ENCODE measurements around the gene FGFBP3.

FGFBP3 gene

DNA sequence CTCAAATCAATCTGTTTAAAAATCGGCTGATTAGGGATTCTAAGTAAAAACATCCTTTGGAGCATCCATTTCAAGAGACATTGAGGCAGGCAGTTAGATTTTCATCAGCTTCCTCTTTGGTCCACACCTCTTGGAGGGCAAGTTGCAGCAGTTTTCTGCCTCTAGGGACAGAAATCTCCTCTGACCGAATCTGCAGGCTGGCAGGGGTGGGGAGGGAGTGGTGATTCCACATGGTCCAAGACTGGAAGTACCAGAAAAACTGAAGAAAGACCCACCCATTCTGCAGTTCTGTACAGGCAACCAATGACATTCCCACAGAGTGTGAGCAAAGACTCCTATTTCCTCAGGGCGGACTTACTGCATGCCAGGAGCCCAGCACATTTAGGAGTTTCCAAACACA is 29.0 kb downstream of the FGFBP3 start:
- ChIA-PET CTCF (interaction anchor here (2.4 kb wide), 1 partner anchor 19 kb away, joined by 7 read pairs; no protein-coding TSS in a partner anchor), POLR2A (no interaction called here)
- no peak overlapping the region for H3K27ac ChIP-seq (ENCODE audit: insufficient read depth in 1 of 2, low read depth in 1 of 2, low read length in 2 of 2, poor library complexity in 1 of 2, severe bottlenecking in 2 of 2)
- no peaks in the 10 kb centered on the region for H3K36me3 ChIP-seq (ENCODE audit: control insufficient read depth in 4 of 4, insufficient read depth in 4 of 4, low read length in 3 of 4)
- no peaks in the 10 kb centered on the region for H3K27me3 ChIP-seq (replicated peaks in 2 of 5; ENCODE audit: control insufficient read depth in 4 of 5, insufficient read depth in 5 of 5, low read length in 4 of 5)
- 65% methylated on average over 3 of the region's 3 CpGs for WGBS (ENCODE audit: insufficient coverage)
- H3K4me1 ChIP-seq (ENCODE audit: control extremely low read depth in 1 of 4, control insufficient read depth in 4 of 4, insufficient read depth in 4 of 4, low read length in 3 of 4) = no peaks in the 10 kb centered on the region
- no peak for DNase-seq
- no peak overlapping the region for H3K4me3 ChIP-seq (ENCODE audit: control insufficient read depth in 1 of 7, extremely low read depth in 1 of 7, insufficient read depth in 4 of 7, low read depth in 2 of 7, low read length in 6 of 7)
- H3K9me3 ChIP-seq (ENCODE audit: control extremely low read depth in 1 of 5, control insufficient read depth in 4 of 5, insufficient read depth in 2 of 5, low read depth in 1 of 5, low read length in 4 of 5) = peaks cover 0 to 2% (median 0%) of the 10 kb centered on the region in 5 experiments

DNA sequence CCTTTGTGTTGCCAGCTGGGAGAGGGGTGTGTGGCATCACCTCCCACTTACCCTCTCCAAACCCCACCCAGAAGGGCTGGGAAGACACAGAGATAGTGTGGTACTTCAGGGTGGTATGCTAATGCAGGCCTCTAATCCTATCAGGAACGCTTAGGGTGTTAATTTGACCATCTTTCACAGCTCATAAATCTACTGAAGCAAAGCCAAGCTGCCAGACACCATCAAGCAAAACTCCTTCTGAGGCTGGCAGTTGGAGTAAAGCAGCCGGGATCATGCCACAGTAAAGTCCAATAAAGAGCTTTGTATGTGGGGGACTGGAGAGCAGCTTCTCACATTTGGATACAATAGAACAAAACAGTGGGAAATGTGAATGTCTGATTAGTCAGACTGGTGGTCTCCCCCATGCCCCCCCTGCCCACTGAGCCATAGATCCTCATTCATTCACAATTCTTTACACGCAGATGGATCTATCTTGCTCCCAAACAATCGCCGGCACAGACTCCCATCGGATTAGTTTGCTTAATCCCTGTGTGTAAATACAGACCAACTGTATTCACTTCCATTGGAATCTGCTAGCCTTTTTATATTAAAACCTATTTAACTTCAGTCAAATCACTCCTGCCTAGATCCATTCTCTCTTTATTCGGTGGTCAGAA is 29.6 kb downstream of the FGFBP3 start:
- ChIA-PET CTCF (interaction anchor here (2.4 kb wide), 1 partner anchor 19 kb away, joined by 7 read pairs; no protein-coding TSS in a partner anchor), POLR2A (interaction anchor here (0.6 kb wide), 1 partner anchor 631 kb away, joined by 9 read pairs; no protein-coding TSS in a partner anchor)

DNA sequence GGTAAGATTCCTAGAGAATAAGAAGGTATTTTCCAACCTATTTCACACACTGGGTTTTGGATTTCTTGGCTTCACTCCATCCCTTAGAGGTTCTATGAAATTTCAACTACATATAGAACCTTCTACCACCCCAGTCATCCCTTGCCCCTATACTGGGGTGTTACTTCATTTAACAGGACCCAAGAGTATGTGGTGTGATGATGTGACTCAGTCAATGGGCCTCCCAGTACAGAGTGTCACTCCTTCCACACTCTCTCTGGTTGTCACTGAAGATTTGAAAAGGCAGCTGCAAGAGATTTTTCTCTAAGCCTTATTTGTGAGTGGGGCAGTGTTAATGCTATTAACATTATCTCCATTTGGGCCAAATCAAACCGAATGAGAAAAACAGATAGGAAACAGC is 33.5 kb downstream of the FGFBP3 start:
- CTCF ChIA-PET = no interaction called here
- Histone ChIP-seq H3K27ac (ENCODE audit: insufficient read depth in 1 of 2, low read depth in 1 of 2, low read length in 2 of 2, poor library complexity in 1 of 2, severe bottlenecking in 2 of 2) (no peak overlapping the region), H3K4me1 (ENCODE audit: control extremely low read depth in 1 of 4, control insufficient read depth in 4 of 4, insufficient read depth in 4 of 4, low read length in 3 of 4) (no peaks in the 10 kb centered on the region), H3K27me3 (replicated peaks in 2 of 5; ENCODE audit: control insufficient read depth in 4 of 5, insufficient read depth in 5 of 5, low read length in 4 of 5) (no peaks in the 10 kb centered on the region), H3K36me3 (ENCODE audit: control insufficient read depth in 4 of 4, insufficient read depth in 4 of 4, low read length in 3 of 4) (no peaks in the 10 kb centered on the region), H3K9me3 (ENCODE audit: control extremely low read depth in 1 of 5, control insufficient read depth in 4 of 5, insufficient read depth in 2 of 5, low read depth in 1 of 5, low read length in 4 of 5) (no peaks in the 10 kb centered on the region), H3K4me3 (ENCODE audit: control insufficient read depth in 1 of 7, extremely low read depth in 1 of 7, insufficient read depth in 4 of 7, low read depth in 2 of 7, low read length in 6 of 7) (no peak overlapping the region)
- no peak for DNase-seq
- POLR2A ChIA-PET = no interaction called here
- WGBS (ENCODE audit: insufficient coverage) = no CpG with 5 or more reads among the region's 1 CpG

More for the DNA sequence above, 29.6 kb downstream of the FGFBP3 start:
- Histone ChIP-seq H3K27me3 (replicated peaks in 2 of 5; ENCODE audit: control insufficient read depth in 4 of 5, insufficient read depth in 5 of 5, low read length in 4 of 5) (no peaks in the 10 kb centered on the region), H3K4me3 (ENCODE audit: control insufficient read depth in 1 of 7, extremely low read depth in 1 of 7, insufficient read depth in 4 of 7, low read depth in 2 of 7, low read length in 6 of 7) (no peak overlapping the region), H3K27ac (ENCODE audit: insufficient read depth in 1 of 2, low read depth in 1 of 2, low read length in 2 of 2, poor library complexity in 1 of 2, severe bottlenecking in 2 of 2) (no peak overlapping the region), H3K36me3 (ENCODE audit: control insufficient read depth in 4 of 4, insufficient read depth in 4 of 4, low read length in 3 of 4) (no peaks in the 10 kb centered on the region), H3K4me1 (ENCODE audit: control extremely low read depth in 1 of 4, control insufficient read depth in 4 of 4, insufficient read depth in 4 of 4, low read length in 3 of 4) (no peaks in the 10 kb centered on the region), H3K9me3 (ENCODE audit: control extremely low read depth in 1 of 5, control insufficient read depth in 4 of 5, insufficient read depth in 2 of 5, low read depth in 1 of 5, low read length in 4 of 5) (peaks cover 0 to 2% (median 0%) of the 10 kb centered on the region in 5 experiments)
- no peak for DNase-seq
- 68% methylated on average over 6 of the region's 7 CpGs for WGBS (ENCODE audit: insufficient coverage)

DNA sequence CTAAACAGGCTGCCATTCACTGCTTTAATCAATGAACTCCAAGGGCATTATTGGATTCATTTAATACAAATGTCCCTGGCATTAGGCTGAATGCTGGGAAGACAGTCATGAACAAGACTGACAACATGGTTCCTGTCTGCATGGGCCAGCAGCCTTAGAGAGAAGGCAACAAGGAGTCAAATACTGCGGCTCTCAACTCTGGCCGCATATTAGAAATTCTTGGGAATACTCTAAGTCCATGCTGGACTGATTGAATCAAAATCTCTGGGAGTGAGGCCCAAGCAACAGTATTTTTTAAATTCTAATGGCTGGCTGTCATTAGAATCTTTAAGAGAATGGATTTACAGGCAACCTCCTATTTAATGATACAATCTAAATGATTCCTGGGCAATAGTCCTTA is 34.1 kb downstream of the FGFBP3 start:
- POLR2A ChIA-PET = no interaction called here
- Histone ChIP-seq H3K4me3 (ENCODE audit: control insufficient read depth in 1 of 7, extremely low read depth in 1 of 7, insufficient read depth in 4 of 7, low read depth in 2 of 7, low read length in 6 of 7) (no peak overlapping the region), H3K4me1 (ENCODE audit: control extremely low read depth in 1 of 4, control insufficient read depth in 4 of 4, insufficient read depth in 4 of 4, low read length in 3 of 4) (no peaks in the 10 kb centered on the region), H3K9me3 (ENCODE audit: control extremely low read depth in 1 of 5, control insufficient read depth in 4 of 5, insufficient read depth in 2 of 5, low read depth in 1 of 5, low read length in 4 of 5) (no peaks in the 10 kb centered on the region), H3K27ac (ENCODE audit: insufficient read depth in 1 of 2, low read depth in 1 of 2, low read length in 2 of 2, poor library complexity in 1 of 2, severe bottlenecking in 2 of 2) (no peak overlapping the region), H3K27me3 (replicated peaks in 2 of 5; ENCODE audit: control insufficient read depth in 4 of 5, insufficient read depth in 5 of 5, low read length in 4 of 5) (no peaks in the 10 kb centered on the region), H3K36me3 (ENCODE audit: control insufficient read depth in 4 of 4, insufficient read depth in 4 of 4, low read length in 3 of 4) (no peaks in the 10 kb centered on the region)
- no peak for DNase-seq
- CTCF ChIA-PET = no interaction called here
- WGBS (ENCODE audit: insufficient coverage) = 95% methylated on average over 2 of the region's 2 CpGs

DNA sequence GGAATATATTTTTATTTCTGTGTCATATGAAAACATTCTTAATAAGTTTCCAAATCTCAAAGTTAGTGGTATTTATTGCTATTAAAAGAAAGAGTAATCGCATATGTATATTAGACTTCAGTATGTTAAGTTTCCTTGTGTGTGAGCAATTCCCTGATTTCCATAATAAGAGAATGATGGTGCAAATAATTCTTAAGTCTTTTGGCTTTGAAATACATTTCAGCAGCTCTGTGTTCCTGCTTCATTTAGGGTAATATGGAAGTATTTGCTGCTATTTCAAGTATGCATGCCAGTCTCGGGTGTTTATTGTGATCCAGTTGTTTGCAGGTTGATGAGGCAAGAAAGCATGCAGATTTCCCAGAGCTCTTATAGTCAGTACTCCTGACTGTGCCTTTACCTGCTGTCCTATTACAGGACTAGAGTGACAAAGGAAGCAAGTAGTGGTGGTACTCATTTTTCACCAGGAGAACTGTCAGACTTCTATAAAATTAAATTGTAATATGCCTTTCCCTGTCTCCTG is 43.7 kb downstream of the FGFBP3 start:
- Histone ChIP-seq H3K4me1 (ENCODE audit: control extremely low read depth in 1 of 4, control insufficient read depth in 4 of 4, insufficient read depth in 4 of 4, low read length in 3 of 4) (no peaks in the 10 kb centered on the region), H3K27ac (ENCODE audit: insufficient read depth in 1 of 2, low read depth in 1 of 2, low read length in 2 of 2, poor library complexity in 1 of 2, severe bottlenecking in 2 of 2) (no peak overlapping the region), H3K36me3 (ENCODE audit: control insufficient read depth in 4 of 4, insufficient read depth in 4 of 4, low read length in 3 of 4) (peaks cover 3 to 42% (median 21%) of the 10 kb centered on the region in 4 experiments), H3K27me3 (replicated peaks in 2 of 5; ENCODE audit: control insufficient read depth in 4 of 5, insufficient read depth in 5 of 5, low read length in 4 of 5) (no peaks in the 10 kb centered on the region), H3K9me3 (ENCODE audit: control extremely low read depth in 1 of 5, control insufficient read depth in 4 of 5, insufficient read depth in 2 of 5, low read depth in 1 of 5, low read length in 4 of 5) (no peaks in the 10 kb centered on the region), H3K4me3 (ENCODE audit: control insufficient read depth in 1 of 7, extremely low read depth in 1 of 7, insufficient read depth in 4 of 7, low read depth in 2 of 7, low read length in 6 of 7) (no peak overlapping the region)
- CTCF ChIA-PET = interaction anchor here (1.8 kb wide), 1 partner anchor 46 kb away, joined by 7 read pairs; no protein-coding TSS in a partner anchor
- WGBS (ENCODE audit: insufficient coverage) = 100% methylated on average over 2 of the region's 2 CpGs
- POLR2A ChIA-PET = no interaction called here
- DNase-seq = no peak

DNA sequence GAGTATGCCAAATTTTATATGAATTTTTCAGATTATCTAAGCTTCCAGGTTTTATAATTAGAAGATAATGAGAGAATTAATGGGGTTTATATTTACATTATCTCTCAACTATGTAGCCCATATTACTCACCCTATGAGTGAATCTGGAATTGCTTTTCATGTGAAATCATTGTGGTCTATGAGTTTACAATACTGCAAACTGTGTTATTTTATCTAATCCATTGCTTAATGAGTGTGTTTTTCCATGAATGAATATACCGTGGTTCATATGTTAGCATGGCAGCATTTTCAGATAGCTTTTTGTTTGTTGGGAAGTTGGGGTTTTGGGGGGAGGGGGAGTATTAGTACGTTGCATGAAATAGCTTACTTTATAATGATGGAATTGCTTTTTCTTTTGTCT is 44.5 kb downstream of the FGFBP3 start:
- CTCF ChIA-PET = interaction anchor here (1.8 kb wide), 1 partner anchor 47 kb away, joined by 7 read pairs; no protein-coding TSS in a partner anchor
- Histone ChIP-seq H3K27ac (ENCODE audit: insufficient read depth in 1 of 2, low read depth in 1 of 2, low read length in 2 of 2, poor library complexity in 1 of 2, severe bottlenecking in 2 of 2) (no peak overlapping the region), H3K27me3 (replicated peaks in 2 of 5; ENCODE audit: control insufficient read depth in 4 of 5, insufficient read depth in 5 of 5, low read length in 4 of 5) (no peaks in the 10 kb centered on the region), H3K9me3 (ENCODE audit: control extremely low read depth in 1 of 5, control insufficient read depth in 4 of 5, insufficient read depth in 2 of 5, low read depth in 1 of 5, low read length in 4 of 5) (no peaks in the 10 kb centered on the region), H3K36me3 (ENCODE audit: control insufficient read depth in 4 of 4, insufficient read depth in 4 of 4, low read length in 3 of 4) (peaks cover 5 to 50% (median 28%) of the 10 kb centered on the region in 4 experiments), H3K4me3 (ENCODE audit: control insufficient read depth in 1 of 7, extremely low read depth in 1 of 7, insufficient read depth in 4 of 7, low read depth in 2 of 7, low read length in 6 of 7) (no peak overlapping the region), H3K4me1 (ENCODE audit: control extremely low read depth in 1 of 4, control insufficient read depth in 4 of 4, insufficient read depth in 4 of 4, low read length in 3 of 4) (no peaks in the 10 kb centered on the region)
- DNase-seq = no peak
- POLR2A ChIA-PET = no interaction called here
- 100% methylated on average over 1 of the region's 2 CpGs for WGBS (ENCODE audit: insufficient coverage)

DNA sequence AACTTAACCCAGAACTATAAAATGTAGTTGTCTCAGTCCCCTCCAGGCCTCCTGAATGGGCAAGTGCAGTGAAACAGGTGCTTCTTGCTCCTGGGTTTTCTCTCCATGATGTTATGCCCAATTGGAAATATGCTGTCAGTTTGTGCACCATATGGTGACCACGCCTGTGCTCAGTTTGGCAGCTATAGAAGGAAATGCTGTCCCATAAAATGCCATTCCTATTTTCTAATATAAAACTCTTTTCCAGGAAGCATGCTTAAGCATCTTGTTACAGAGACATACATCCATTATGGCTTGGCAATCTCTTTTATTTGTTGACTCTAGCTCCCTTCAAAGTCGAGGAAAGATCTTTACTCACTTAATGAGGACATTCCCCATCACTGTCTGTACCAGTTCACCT is 45.2 kb downstream of the FGFBP3 start:
- Histone ChIP-seq H3K36me3 (ENCODE audit: control insufficient read depth in 4 of 4, insufficient read depth in 4 of 4, low read length in 3 of 4) (peaks cover 9 to 56% (median 30%) of the 10 kb centered on the region in 4 experiments), H3K27ac (ENCODE audit: insufficient read depth in 1 of 2, low read depth in 1 of 2, low read length in 2 of 2, poor library complexity in 1 of 2, severe bottlenecking in 2 of 2) (no peak overlapping the region), H3K4me1 (ENCODE audit: control extremely low read depth in 1 of 4, control insufficient read depth in 4 of 4, insufficient read depth in 4 of 4, low read length in 3 of 4) (no peaks in the 10 kb centered on the region), H3K27me3 (replicated peaks in 2 of 5; ENCODE audit: control insufficient read depth in 4 of 5, insufficient read depth in 5 of 5, low read length in 4 of 5) (no peaks in the 10 kb centered on the region), H3K9me3 (ENCODE audit: control extremely low read depth in 1 of 5, control insufficient read depth in 4 of 5, insufficient read depth in 2 of 5, low read depth in 1 of 5, low read length in 4 of 5) (no peaks in the 10 kb centered on the region), H3K4me3 (ENCODE audit: control insufficient read depth in 1 of 7, extremely low read depth in 1 of 7, insufficient read depth in 4 of 7, low read depth in 2 of 7, low read length in 6 of 7) (no peak overlapping the region)
- DNase-seq = no peak
- CTCF ChIA-PET = no interaction called here
- 100% methylated on average over 2 of the region's 2 CpGs for WGBS (ENCODE audit: insufficient coverage)
- POLR2A ChIA-PET = no interaction called here
